GM12878 (cell line): ENCODE data around the gene ERC2. TPM values are rescaled to one million over a fixed set of nuclear protein-coding genes. Genes with fewer than 3 reads are reported as not detected.

Experiments used
- ATAC-seq: fragments of 200-7000 bp; cut with Tn5 transposase; 3 replicates; pipeline ENCODE4 v1.9.1; 2020; ENCODE audit warnings: mild to moderate bottlenecking, moderate library complexity
- BruUV-seq: library from RNA; stranded (reverse); fragments of 400-500 nt; replicated peaks from 2 replicates; lab custom pipeline; 2021; lab: Mats Ljungman, UMichigan
- CTCF ChIA-PET: fragments of 300-600 bp; sonication (Branson Sonifier 250); formaldehyde crosslinking; extraction: SDS; loops from one replicate; lab custom pipeline; 2021; ENCODE audit warnings: inconsistent platforms; lab: Yijun Ruan, JAX
- POLR2A ChIA-PET: fragments of 350-600 bp; formaldehyde crosslinking; extraction: SDS; loops from one replicate; lab custom pipeline; 2021; ENCODE audit warnings: inconsistent platforms; lab: Charles Lee
- RAD21 ChIA-PET: fragments of 300-600 bp; sonication (Branson Sonifier 250); formaldehyde crosslinking; loops from one replicate; lab custom pipeline; 2023; ENCODE audit warnings: antibody characterized with exemption; ENCODE audit not compliant: unreplicated experiment; lab: Charles Lee
- SMC1A ChIA-PET: fragments of 300-600 bp; sonication (Branson Sonifier 250); formaldehyde crosslinking; loops from one replicate; lab custom pipeline; 2023; ENCODE audit not compliant: unreplicated experiment, uncharacterized antibody; lab: Charles Lee
- DNase-seq: peaks from one replicate; pipeline ENCODE4 v3.0.0-alpha.2; 2011; ENCODE audit warnings: low read depth, low spot score
- FAIRE-seq: peaks from 3 replicates; lab custom pipeline; 2011; peaks lifted over from hg19 to GRCh38; lab: Jason Lieb, UNC
- H2AFZ ChIP-seq: 2 replicates; pipeline ENCODE4 v1.6.0; 2011; ENCODE audit warnings: low read depth, low read length, control low read depth; ENCODE audit not compliant: control insufficient read depth
- H3K27ac ChIP-seq: 2 replicates; pipeline ENCODE4 v1.5.1; 2011; ENCODE audit warnings: control low read depth; ENCODE audit not compliant: control insufficient read depth, insufficient read depth
- H3K27me3 ChIP-seq, 2 experiments: replicated peaks in 1 of 2; 2 replicates each; pipeline versions ENCODE4 v1.6.0 to v1.6.1; 2011; ENCODE audit warnings: low read length in 1 of 2; ENCODE audit not compliant: control insufficient read depth in 2 of 2, insufficient read depth in 2 of 2
- H3K36me3 ChIP-seq, 2 experiments: 2 replicates each; pipeline ENCODE4 v1.5.1; 2011; ENCODE audit warnings: low read length in 1 of 2; ENCODE audit not compliant: control insufficient read depth in 2 of 2, insufficient read depth in 2 of 2
- H3K4me1 ChIP-seq: 2 replicates; pipeline ENCODE4 v1.6.1; 2011; ENCODE audit warnings: mild to moderate bottlenecking, low read length, moderate library complexity, mixed read lengths; ENCODE audit not compliant: control insufficient read depth, insufficient read depth
- H3K4me2 ChIP-seq: 2 replicates; pipeline ENCODE4 v1.6.0; 2011; ENCODE audit warnings: control low read depth; ENCODE audit not compliant: control insufficient read depth, insufficient read depth
- H3K4me3 ChIP-seq: fragments of 200-600 bp; sonication (generic); 2 replicates; pipeline ENCODE4 v1.5.1; 2016
- H3K79me2 ChIP-seq: 2 replicates; pipeline ENCODE4 v1.6.0; 2011; ENCODE audit warnings: low read length; ENCODE audit not compliant: control insufficient read depth, insufficient read depth
- H3K9ac ChIP-seq: 2 replicates; pipeline ENCODE4 v1.8.0; 2011; ENCODE audit warnings: low read length, control low read depth, mixed read lengths; ENCODE audit not compliant: control insufficient read depth, insufficient read depth
- H3K9me3 ChIP-seq: replicated peaks from 3 replicates; pipeline ENCODE4 v1.5.1; 2011; ENCODE audit warnings: mild to moderate bottlenecking, low read length; ENCODE audit not compliant: control insufficient read depth, insufficient read depth
- H4K20me1 ChIP-seq: 2 replicates; pipeline ENCODE4 v1.6.0; 2011; ENCODE audit not compliant: control insufficient read depth, insufficient read depth
- BHLHE40 ChIP-seq, 2 experiments: fragments of 450-650 bp in 1 of 2; IDR thresholded peaks; 2 replicates each; pipeline ENCODE4 v1.6.1; 2011 to 2017; ENCODE audit warnings: low read depth in 2 of 2, borderline replicate concordance in 1 of 2, improper control_type of control experiment in 1 of 2, low read length in 1 of 2, mild to moderate bottlenecking in 1 of 2
- CEBPB ChIP-seq, 2 experiments: fragments of 150-350 bp in 1 of 2; IDR thresholded peaks; 2 replicates each; pipeline ENCODE4 v1.6.1; 2012 to 2014; ENCODE audit warnings: low read depth in 2 of 2, low read length in 2 of 2, borderline replicate concordance in 1 of 2, inconsistent platforms in 1 of 2
- CREB1 ChIP-seq: IDR thresholded peaks from 2 replicates; pipeline ENCODE4 v1.6.1; 2012; ENCODE audit warnings: low read depth, mild to moderate bottlenecking, inconsistent platforms
- DPF2 ChIP-seq: fragments of 450-650 bp; IDR thresholded peaks from 2 replicates; pipeline ENCODE4 v1.6.1; 2017; ENCODE audit warnings: mild to moderate bottlenecking
- EZH2 ChIP-seq: IDR thresholded peaks from 2 replicates; pipeline ENCODE4 v1.6.1; 2012; ENCODE audit warnings: low read depth, mild to moderate bottlenecking, control low read depth, inconsistent platforms, low read length, borderline replicate concordance; ENCODE audit not compliant: control insufficient read depth
- MEF2B ChIP-seq: fragments of 450-650 bp; IDR thresholded peaks from 2 replicates; pipeline ENCODE4 v1.6.1; 2018; ENCODE audit warnings: mild to moderate bottlenecking, moderate library complexity; ENCODE audit not compliant: partially characterized antibody, poor library complexity, severe bottlenecking
- MYB ChIP-seq: fragments of 150-350 bp; IDR thresholded peaks from 2 replicates; pipeline ENCODE4 v1.6.1; 2014; ENCODE audit warnings: mild to moderate bottlenecking, low read depth, low read length, borderline replicate concordance
- NFXL1 ChIP-seq: fragments of 450-650 bp; IDR thresholded peaks from 2 replicates; pipeline ENCODE4 v1.6.1; 2017; ENCODE audit warnings: antibody characterized with exemption, mild to moderate bottlenecking, borderline replicate concordance
- SUPT20H ChIP-seq: IDR thresholded peaks from 2 replicates; pipeline ENCODE4 v1.6.1; 2011; ENCODE audit warnings: low read depth, mild to moderate bottlenecking, low read length, moderate library complexity, borderline replicate concordance; ENCODE audit not compliant: control insufficient read depth
- WGBS: methylation state at CpG from one replicate; pipeline ENCODE4 v1.1.6; 2016; ENCODE audit warnings: low lambda C conversion rate; ENCODE audit not compliant: insufficient replicate concordance, insufficient coverage; ENCODE audit errors: missing lambda C conversion rate; 5-methylcytosine and 5-hydroxymethylcytosine counted together
- in situ Hi-C: fragments of 300-500 bp; cut with MboI; formaldehyde crosslinking; loops from 9 replicates; pipeline ENCODE4 v1.14.3; 2018; ENCODE audit warnings: mixed read lengths
- intact Hi-C: fragments of 100-400 bp; cut with micrococcal nuclease; formaldehyde crosslinking; loops from one replicate; pipeline ENCODE4 v1.14.2; 2022; ENCODE audit not compliant: unreplicated experiment
- polyA plus RNA-seq, 11 experiments: library from polyadenylated mRNA; depleted of rRNA in 4 of 11; unstranded in 6 of 11; stranded (reverse) in 5 of 11; fragments of >200 nt; fragmentation: Nextera tagmentation in 4 of 11; fragmentation: Illumina TruSeq in 1 of 11; extraction: Ambion mirVana in 4 of 11; extraction: Trizol in 1 of 11; gene quantifications; 1 replicate in 1 of 11; 2 replicates in 10 of 11; pipeline versions ENCODE4 v1.2.1 to v1.2.3, GENCODE V29; 2011 to 2016; ENCODE audit warnings: inconsistent platforms in 2 of 11, missing spikeins in 2 of 11, low read depth in 1 of 11
- total RNA-seq, 4 experiments: library from RNA; depleted of rRNA in 3 of 4; stranded (reverse); fragments of >200 nt in 3 of 4; fragmentation: Illumina TruSeq in 1 of 4; extraction: Trizol in 1 of 4; gene quantifications; 2 replicates each; pipeline versions ENCODE4 v1.2.1 to v1.2.3, GENCODE V29; 2013 to 2021
- TF ChIP-seq, protein P1 (sequence below): IDR thresholded peaks from 2 replicates; pipeline ENCODE4 v1.6.1; 2011; ENCODE audit warnings: borderline replicate concordance, low read depth, mild to moderate bottlenecking, moderate library complexity, mixed read lengths, low read length; ENCODE audit not compliant: insufficient read depth; ENCODE audit errors: extremely low read length
- TF ChIP-seq, protein P2 (sequence below): fragments of 450-650 bp; IDR thresholded peaks from 2 replicates; pipeline ENCODE4 v1.6.1; 2017; ENCODE audit warnings: antibody characterized with exemption, mild to moderate bottlenecking, moderate library complexity

The ERC2 gene
- total and polyA plus RNA-seq, 10 of the 15 experiments (the other 5 are each of a cell fraction or from before 2014, with no cell fraction given) = 0.06 to 1.4 (median 0.12) TPM; not detected in 3

GRCh38 chr3:55468251-55468650 lies 1000.0 kb downstream of the ERC2 start:
- FAIRE-seq = no peak

GRCh38 chr3:55467099-55467498 lies 1001.2 kb downstream of the ERC2 start:
- Histone ChIP-seq H3K4me2 (no peak overlapping the region), H3K27ac (no peak overlapping the region), H3K4me1 (no peaks in the 10 kb centered on the region), H3K9me3 (no peaks in the 10 kb centered on the region), H4K20me1 (no peaks in the 10 kb centered on the region), H3K79me2 (no peaks in the 10 kb centered on the region), H3K36me3 (no peaks in the 10 kb centered on the region), H3K27me3 (no peaks in the 10 kb centered on the region), H3K4me3 (no peak overlapping the region), H2AFZ (no peak overlapping the region), H3K9ac (no peak overlapping the region)
- no TSS peak for BruUV-seq
- no peak for ATAC-seq
- ChIA-PET POLR2A (interaction anchor here (0.7 kb wide), 1 partner anchor 812 kb away, joined by 3 read pairs; no protein-coding TSS in a partner anchor), CTCF (no interaction called here), SMC1A (interaction anchor here (0.6 to 1.1 kb wide), 2 partner anchors 9 to 252 kb away, joined by 3 read pairs; no protein-coding TSS in a partner anchor), RAD21 (no interaction called here)
- intact Hi-C loops (no loop called here), in situ Hi-C loops (no loop called here)
- 2% methylated on average over 2 of the region's 2 CpGs for WGBS
- no peak for FAIRE-seq
- no peak for DNase-seq
- no peak for TF ChIP-seq BHLHE40 (IDR thresholded peaks at IDR 0.05; ENCODE audit: borderline replicate concordance in 1 of 2, low read depth in 2 of 2, low read length in 1 of 2)
- TF ChIP-seq EZH2 = no peak
- TF ChIP-seq SUPT20H = no peak
- TF ChIP-seq, protein P1, sequence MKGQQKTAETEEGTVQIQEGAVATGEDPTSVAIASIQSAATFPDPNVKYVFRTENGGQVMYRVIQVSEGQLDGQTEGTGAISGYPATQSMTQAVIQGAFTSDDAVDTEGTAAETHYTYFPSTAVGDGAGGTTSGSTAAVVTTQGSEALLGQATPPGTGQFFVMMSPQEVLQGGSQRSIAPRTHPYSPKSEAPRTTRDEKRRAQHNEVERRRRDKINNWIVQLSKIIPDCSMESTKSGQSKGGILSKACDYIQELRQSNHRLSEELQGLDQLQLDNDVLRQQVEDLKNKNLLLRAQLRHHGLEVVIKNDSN = no peak
- no peak for TF ChIP-seq MEF2B
- TF ChIP-seq, protein P2, sequence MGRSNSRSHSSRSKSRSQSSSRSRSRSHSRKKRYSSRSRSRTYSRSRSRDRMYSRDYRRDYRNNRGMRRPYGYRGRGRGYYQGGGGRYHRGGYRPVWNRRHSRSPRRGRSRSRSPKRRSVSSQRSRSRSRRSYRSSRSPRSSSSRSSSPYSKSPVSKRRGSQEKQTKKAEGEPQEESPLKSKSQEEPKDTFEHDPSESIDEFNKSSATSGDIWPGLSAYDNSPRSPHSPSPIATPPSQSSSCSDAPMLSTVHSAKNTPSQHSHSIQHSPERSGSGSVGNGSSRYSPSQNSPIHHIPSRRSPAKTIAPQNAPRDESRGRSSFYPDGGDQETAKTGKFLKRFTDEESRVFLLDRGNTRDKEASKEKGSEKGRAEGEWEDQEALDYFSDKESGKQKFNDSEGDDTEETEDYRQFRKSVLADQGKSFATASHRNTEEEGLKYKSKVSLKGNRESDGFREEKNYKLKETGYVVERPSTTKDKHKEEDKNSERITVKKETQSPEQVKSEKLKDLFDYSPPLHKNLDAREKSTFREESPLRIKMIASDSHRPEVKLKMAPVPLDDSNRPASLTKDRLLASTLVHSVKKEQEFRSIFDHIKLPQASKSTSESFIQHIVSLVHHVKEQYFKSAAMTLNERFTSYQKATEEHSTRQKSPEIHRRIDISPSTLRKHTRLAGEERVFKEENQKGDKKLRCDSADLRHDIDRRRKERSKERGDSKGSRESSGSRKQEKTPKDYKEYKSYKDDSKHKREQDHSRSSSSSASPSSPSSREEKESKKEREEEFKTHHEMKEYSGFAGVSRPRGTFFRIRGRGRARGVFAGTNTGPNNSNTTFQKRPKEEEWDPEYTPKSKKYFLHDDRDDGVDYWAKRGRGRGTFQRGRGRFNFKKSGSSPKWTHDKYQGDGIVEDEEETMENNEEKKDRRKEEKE = no peak
- TF ChIP-seq CEBPB (IDR thresholded peaks at IDR 0.05; ENCODE audit: borderline replicate concordance in 1 of 2, low read depth in 2 of 2, low read length in 2 of 2) = no peak
- TF ChIP-seq CREB1 = no peak
- TF ChIP-seq NFXL1 = no peak
- no peak for TF ChIP-seq MYB

More at GRCh38 chr3:55468251-55468650, 1000.0 kb downstream of the ERC2 start:
- no peak overlapping the region for H3K4me2 ChIP-seq
- WGBS = 22% methylated on average over 5 of the region's 5 CpGs
- no peaks in the 10 kb centered on the region for H3K27me3 ChIP-seq
- ChIA-PET POLR2A (no interaction called here), CTCF (interaction anchor here (1.0 to 1.8 kb wide), 2 partner anchors 34 to 280 kb away, joined by 3 to 4 read pairs; no protein-coding TSS in a partner anchor), RAD21 (no interaction called here), SMC1A (interaction anchor here (1.1 kb wide), 1 partner anchor 10 kb away, joined by 3 read pairs; no protein-coding TSS in a partner anchor)
- no peak for TF ChIP-seq DPF2
- H3K27ac ChIP-seq = no peak overlapping the region
- H4K20me1 ChIP-seq = no peaks in the 10 kb centered on the region
- in situ Hi-C loops (no loop called here), intact Hi-C loops (no loop called here)
- no peak overlapping the region for H3K4me3 ChIP-seq
- H2AFZ ChIP-seq = no peak overlapping the region
- no TSS peak for BruUV-seq
- H3K4me1 ChIP-seq = no peaks in the 10 kb centered on the region
- no peaks in the 10 kb centered on the region for H3K36me3 ChIP-seq
- H3K9ac ChIP-seq = no peak overlapping the region
- ATAC-seq (no peak), DNase-seq (no peak)
- H3K79me2 ChIP-seq = no peaks in the 10 kb centered on the region
- H3K9me3 ChIP-seq = no peaks in the 10 kb centered on the region
